ENCODE data around the gene ERC2.

DNA sequence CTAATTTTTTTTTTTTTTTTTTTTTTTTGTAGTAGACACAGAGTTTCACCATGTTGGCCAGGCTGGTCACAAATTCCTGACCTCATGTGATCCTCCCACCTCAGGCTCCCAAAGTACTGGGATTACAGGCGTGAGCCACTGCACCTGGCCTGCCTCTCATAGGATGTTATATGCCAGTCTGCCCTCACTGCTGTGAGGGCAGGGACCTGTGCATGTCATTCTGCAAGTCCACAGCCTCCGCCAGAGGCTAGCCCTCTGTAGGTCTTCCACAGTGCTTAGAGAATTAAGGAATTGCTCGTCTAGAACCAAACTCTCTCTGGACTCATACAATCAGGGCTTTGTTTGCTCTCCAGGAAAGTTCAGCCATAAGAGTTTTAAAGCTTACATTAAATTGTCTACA is 817.3 kb downstream of the ERC2 start:
- TF ChIP-seq POLR2AphosphoS5 (IDR thresholded peaks at IDR 0.05) (no peak), POLR2A (IDR thresholded peaks at IDR 0.05) (no peak)
- TF ChIP-seq, protein P1, sequence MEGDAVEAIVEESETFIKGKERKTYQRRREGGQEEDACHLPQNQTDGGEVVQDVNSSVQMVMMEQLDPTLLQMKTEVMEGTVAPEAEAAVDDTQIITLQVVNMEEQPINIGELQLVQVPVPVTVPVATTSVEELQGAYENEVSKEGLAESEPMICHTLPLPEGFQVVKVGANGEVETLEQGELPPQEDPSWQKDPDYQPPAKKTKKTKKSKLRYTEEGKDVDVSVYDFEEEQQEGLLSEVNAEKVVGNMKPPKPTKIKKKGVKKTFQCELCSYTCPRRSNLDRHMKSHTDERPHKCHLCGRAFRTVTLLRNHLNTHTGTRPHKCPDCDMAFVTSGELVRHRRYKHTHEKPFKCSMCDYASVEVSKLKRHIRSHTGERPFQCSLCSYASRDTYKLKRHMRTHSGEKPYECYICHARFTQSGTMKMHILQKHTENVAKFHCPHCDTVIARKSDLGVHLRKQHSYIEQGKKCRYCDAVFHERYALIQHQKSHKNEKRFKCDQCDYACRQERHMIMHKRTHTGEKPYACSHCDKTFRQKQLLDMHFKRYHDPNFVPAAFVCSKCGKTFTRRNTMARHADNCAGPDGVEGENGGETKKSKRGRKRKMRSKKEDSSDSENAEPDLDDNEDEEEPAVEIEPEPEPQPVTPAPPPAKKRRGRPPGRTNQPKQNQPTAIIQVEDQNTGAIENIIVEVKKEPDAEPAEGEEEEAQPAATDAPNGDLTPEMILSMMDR (IDR thresholded peaks at IDR 0.05), result no peak

Data from breast epithelium (tissue), 3 donors.